Lung microvascular endothelial cell (primary cell): ENCODE results near the gene ADCK1. TPM values are rescaled to one million over a fixed set of nuclear protein-coding genes. Genes with fewer than 3 reads are reported as not detected.
"Not testable (repeated sequence)": the region's sequence is repeated elsewhere in the genome, so short reads cannot be mapped to it uniquely, and the experiment has no call there.

Experiments
- DNase-seq, 2 donors: peaks; one replicate each; pipeline versions ENCODE4 v3.0.0 to v3.0.0-alpha.2; 2010; ENCODE audit warnings: low read depth in 2 of 2
- total RNA-seq: library from RNA; depleted of rRNA; stranded (reverse); fragments of >200 nt; gene quantifications from 2 replicates; pipeline ENCODE4 v1.2.1, GENCODE V29; 2014

ADCK1 gene
- total RNA-seq, 1 donor from 2014 or later: 2.4 TPM

- DNase-seq: no peak
Observed at GRCh38 chr14:77936138-77936639, 136.3 kb downstream of the ADCK1 start.

DNA sequence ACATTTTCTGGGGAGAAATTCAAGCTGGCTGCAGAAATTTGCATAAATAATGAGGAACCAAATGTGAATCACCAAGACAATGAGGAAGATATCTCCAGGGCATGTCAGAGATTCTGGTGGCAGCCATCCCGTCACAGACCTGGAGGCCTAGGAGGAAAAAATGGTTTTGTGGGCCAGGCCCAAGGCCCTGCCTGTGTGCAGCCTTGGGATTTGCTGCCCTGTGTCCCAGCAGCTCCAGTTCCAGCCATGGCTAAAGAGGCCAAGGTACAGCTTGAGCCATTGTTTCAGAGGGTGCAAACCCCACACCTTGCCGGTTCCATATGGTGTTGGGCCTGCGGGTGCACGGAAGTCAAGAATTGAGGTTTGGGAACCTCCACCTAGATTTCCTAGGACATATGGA is 147.5 kb downstream of the ADCK1 start:
- no peak for DNase-seq

DNA sequence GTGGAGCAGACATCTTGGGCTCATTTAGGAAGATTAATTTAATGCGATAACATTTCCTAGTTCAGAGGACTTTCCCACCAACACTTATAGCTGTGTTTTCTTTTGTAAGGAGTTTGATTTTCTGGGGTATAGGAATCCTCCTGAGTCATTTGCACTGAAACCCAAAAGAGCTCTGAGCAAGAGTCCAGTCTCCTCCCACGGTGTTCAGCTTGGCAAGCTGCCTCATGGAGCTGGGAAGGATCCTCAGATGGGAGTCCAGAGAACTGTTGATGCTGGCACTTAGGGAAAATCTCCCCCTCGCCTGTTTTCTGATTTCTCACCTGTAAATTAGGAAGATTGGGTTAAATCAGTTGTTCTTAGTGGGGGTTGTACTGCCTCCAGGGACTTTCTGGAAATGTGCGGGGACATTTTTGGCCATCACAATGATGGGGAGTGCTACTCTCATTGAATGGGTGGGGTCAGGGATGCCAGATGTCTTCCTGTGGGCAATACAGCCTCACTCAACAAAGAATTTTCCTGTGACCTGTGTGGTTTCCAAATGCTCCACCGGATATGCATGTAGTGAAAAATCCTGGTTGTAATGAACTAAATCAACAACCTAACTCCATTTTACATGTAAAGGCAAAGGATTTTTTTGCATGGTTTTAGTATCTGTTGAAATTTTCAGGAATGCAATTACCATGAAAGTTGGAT is 150.6 kb downstream of the ADCK1 start:
- DNase-seq: no peak

DNA sequence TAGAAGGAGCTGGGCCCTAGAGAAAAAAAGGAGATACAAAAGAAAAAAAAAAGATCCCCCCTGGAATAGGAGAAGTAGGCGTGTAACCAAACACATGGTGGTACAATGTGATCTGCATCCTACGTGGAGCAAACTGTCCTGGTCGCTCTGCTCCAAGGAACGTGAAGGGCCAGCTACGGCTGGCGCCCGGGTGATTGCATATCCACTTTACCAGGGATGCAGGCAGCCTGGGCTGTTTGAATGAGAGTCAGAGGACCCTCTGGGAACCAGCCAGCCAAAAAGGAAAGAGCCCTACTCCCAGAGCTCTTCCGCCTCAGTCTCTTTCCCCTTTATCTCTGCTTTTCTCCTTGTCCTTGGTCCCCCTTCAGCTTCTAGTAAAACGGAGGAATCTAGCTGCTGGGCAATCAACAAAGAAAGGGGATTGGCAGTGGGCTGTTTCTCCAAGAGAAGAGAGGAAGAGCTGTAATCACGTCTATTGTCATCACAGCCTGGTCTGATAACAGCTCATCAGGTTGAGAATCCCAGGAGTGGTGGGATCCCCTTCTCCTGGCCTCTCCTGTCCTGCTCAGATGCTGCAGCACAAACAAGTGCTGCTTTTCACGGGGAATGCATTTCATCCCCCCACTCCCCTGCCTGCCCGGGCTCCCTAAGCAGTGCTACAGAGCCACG is 156.0 kb downstream of the ADCK1 start:
- no peak for DNase-seq

GRCh38 chr14:77959686-77960085 is 159.8 kb downstream of the ADCK1 start:
- not testable (repeated sequence) for DNase-seq

DNA sequence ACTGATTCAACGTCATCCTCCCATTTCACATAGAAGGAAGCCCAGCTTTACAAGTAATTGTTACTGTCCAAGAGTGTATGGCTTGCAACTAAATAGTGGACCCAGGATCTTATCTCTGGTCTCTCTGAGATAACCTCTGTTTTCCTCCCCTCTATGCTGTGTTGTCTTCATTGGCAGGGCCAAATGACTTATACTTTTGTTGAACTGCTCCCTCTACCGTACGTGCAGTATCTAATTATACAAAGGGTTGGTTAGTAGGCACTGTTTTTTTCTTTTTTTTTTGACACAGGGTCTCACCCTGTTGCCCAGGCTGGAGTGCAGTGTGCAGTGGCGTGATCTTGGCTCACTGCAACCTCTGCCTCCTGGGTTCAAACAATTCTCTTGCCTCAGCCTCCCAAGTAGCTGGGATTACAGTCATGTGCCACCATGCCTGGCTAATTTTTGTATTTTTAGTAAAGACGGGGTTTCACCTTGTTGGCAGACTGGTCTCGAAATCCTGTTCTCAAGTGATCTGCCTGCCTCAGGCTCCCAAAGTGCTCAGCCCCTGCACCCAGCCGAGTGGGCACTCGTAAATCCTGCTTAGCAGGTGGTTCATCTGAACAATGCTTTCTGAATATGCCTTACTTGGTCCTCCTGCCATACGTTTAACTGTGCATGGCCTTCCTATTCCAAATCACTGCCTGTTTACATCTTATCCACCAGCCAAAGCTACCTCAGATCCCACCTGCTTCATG is 162.1 kb downstream of the ADCK1 start:
- DNase-seq: no peak

GRCh38 chr14:77962731-77963520 is 163.0 kb downstream of the ADCK1 start:
- no peak for DNase-seq

- no peak for DNase-seq
Observed at GRCh38 chr14:77964586-77964985, 164.7 kb downstream of the ADCK1 start.

DNA sequence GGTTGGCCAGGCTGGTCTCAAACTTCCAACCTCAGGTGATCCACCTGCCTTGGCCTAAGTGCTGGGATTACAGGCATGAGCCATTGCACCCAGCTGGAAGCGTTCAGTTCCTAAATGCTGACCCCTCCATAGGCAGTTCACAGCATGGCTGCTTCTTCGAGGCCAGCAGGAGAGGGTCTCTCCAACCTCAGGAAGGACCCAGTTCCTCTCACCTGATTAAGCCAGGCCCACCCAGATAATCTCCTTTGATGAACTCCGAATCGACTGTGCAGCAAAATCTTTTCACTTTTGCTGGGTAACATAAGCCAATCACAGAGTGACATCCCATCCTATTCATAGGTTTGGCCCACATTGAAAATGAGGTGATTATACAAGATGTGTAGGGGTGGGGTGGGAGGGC is 165.1 kb downstream of the ADCK1 start:
- no peak for DNase-seq

DNA sequence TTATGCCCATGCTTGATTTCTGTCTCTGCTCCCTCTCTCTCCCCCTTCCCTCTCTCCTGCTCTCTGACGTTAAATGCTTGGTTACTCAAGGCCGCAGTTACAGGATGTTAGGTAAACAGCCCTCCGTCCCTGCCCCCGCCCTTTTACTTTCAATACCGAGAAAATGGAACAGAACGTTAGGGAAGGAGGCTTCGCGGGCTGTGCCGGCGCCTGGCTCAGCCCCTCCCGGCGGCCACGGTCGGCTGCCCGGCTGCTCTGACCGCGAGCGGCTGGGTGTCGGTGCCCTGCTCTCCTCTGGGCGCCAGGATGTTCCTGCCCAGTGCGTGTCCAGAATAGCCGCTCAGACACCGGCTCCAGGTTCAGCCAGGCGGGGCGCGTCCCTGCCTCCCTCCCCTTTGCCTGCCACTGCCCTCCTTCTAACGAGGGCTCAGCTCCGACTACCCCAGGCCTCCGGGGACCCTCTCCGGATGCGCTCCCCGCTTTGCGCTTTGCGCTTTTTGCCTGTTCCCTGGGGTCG is 166.1 kb downstream of the ADCK1 start:
- DNase-seq: peak; percentile 12

DNA sequence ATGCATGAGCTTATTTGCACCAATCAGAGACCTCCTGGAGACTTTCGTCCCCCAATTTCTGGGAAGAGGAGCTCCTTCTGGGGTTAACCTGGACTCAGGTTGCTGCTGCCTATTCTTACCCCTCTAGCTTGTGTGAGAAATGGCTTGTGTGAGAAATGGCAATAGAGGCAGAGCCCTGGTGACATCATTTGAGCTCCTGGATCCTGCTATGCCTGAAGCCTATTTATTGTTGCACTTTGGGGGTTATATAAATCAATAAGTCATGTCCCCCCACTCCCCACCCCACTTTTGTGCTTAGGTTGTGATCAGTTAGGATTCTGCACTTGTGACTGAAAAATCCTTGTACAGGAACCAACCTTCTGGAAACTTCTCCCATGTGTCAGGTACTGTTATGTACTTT is 167.2 kb downstream of the ADCK1 start:
- DNase-seq: no peak

- DNase-seq: no peak
Observed at GRCh38 chr14:77970646-77971045, 170.7 kb downstream of the ADCK1 start.

GRCh38 chr14:77973246-77973645 is 173.3 kb downstream of the ADCK1 start:
- no peak for DNase-seq

DNA sequence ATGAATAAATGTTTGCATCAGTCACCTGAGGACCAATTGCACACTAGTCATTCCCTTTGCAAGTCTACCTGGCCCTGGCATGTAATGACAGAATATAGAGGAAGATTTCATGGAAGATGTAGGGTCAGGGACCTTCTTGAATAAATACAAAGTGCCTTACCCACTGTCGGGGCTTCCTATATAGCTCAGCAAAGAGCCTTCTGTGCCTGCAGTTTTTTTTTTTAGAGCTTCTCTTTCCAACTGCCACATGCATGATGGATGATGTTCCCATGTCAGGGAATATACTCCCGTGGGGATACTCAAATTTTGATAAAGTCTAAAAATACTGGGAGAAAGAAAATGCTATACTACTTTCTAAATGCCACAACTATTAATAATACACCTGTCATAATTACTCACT is 176.7 kb downstream of the ADCK1 start:
- DNase-seq: no peak

GRCh38 chr14:77979171-77979570 is 179.3 kb downstream of the ADCK1 start:
- no peak for DNase-seq

GRCh38 chr14:77979666-77980351 is 179.9 kb downstream of the ADCK1 start:
- DNase-seq: no peak

GRCh38 chr14:77980475-77981321 is 180.8 kb downstream of the ADCK1 start:
- no peak for DNase-seq
